WI38 (cell line): Measurements from ENCODE around the gene CYP27A1.

Experiments
- H3K4me3 ChIP-seq: 2 replicates; pipeline ENCODE4 v1.5.1; 2011; ENCODE audit warnings: low read depth, mild to moderate bottlenecking, control low read depth, low read length
- TF ChIP-seq, protein P1 (sequence below): IDR thresholded peaks from 2 replicates; pipeline ENCODE4 v1.5.1; 2012; ENCODE audit warnings: low read depth, mild to moderate bottlenecking, control low read depth, low read length

Gene CYP27A1

DNA sequence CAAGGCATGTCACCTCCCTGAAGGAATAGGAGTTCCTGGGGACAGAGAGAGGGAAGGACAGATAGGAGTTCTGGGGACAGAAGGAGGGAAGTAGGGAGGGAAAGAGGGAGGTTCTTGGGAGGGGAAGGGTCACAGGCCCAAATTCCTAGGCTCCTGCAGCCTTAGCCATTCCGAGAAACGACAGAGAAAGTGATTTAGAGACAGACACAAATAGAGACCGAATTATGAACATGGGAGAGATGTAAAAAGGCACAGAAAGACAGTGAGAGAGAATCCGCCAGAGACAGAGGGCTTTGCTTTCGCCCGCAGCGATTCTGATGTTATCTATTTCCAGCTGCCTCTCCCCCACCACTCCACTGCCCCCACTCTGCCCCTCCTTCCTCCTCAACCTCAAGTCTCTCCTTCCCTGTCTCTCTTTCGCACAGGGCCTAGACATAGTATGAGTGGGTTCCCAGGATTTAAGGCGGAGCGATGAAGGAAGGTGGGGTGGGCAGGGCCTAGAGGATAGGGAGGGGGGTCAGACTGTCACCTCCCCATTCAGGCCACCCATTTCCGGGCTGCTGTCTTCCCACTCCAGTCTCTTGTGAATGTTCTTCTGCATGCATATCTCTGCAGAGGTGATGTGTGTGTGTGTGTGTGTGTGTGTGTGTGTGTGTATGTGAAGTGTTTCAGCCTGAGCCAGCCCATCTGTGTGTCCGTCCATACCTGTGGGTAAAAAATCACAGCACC is 74.4 kb downstream of the CYP27A1 start:
- TF ChIP-seq, protein P1, sequence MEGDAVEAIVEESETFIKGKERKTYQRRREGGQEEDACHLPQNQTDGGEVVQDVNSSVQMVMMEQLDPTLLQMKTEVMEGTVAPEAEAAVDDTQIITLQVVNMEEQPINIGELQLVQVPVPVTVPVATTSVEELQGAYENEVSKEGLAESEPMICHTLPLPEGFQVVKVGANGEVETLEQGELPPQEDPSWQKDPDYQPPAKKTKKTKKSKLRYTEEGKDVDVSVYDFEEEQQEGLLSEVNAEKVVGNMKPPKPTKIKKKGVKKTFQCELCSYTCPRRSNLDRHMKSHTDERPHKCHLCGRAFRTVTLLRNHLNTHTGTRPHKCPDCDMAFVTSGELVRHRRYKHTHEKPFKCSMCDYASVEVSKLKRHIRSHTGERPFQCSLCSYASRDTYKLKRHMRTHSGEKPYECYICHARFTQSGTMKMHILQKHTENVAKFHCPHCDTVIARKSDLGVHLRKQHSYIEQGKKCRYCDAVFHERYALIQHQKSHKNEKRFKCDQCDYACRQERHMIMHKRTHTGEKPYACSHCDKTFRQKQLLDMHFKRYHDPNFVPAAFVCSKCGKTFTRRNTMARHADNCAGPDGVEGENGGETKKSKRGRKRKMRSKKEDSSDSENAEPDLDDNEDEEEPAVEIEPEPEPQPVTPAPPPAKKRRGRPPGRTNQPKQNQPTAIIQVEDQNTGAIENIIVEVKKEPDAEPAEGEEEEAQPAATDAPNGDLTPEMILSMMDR, result no peak
- H3K4me3 ChIP-seq, result no peak overlapping the region

DNA sequence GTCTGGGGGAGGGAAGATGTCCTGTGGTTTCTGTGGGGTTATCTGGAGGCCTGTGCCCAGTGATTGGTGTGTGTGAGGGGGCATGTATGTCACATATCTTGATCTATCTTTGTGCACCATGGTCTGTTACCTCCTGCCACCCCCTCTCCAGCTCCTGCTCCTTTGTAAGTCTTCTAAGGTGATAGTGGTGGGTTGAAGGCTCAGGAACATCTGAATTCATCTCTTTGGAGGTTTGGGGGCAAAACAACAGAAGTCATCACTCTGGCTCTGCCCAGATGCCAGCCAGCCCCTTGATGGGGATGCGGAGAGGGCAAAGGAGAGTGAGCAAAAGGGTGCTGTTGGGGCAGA is 74.9 kb downstream of the CYP27A1 start:
- no peak overlapping the region for H3K4me3 ChIP-seq
- TF ChIP-seq, protein P1, result no peak

GRCh38 chr2:218857371-218858137 is 75.6 kb downstream of the CYP27A1 start:
- TF ChIP-seq, protein P1, result no peak

DNA sequence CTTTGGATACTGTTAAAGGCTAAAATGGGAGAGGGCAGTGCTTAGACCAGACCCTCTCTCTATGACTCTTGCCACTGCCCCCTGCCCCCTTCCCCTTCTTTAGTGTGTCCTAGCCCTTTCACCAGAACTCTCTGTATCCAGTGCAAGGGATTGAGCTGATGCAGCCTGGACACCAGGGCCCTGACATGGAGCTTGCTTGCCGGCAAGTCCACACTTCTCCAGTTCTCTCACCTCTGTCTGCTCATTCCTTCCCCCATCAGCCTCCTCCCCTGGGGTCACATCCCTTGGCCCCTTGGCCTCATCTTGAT is 76.1 kb downstream of the CYP27A1 start:
- no peak overlapping the region for H3K4me3 ChIP-seq
- TF ChIP-seq, protein P1, result no peak

More at GRCh38 chr2:218857371-218858137, 75.6 kb downstream of the CYP27A1 start:
- no peak overlapping the region for H3K4me3 ChIP-seq

- TF ChIP-seq, protein P1, result no peak
Measured at GRCh38 chr2:218858671-218859555, 77.0 kb downstream of the CYP27A1 start.

DNA sequence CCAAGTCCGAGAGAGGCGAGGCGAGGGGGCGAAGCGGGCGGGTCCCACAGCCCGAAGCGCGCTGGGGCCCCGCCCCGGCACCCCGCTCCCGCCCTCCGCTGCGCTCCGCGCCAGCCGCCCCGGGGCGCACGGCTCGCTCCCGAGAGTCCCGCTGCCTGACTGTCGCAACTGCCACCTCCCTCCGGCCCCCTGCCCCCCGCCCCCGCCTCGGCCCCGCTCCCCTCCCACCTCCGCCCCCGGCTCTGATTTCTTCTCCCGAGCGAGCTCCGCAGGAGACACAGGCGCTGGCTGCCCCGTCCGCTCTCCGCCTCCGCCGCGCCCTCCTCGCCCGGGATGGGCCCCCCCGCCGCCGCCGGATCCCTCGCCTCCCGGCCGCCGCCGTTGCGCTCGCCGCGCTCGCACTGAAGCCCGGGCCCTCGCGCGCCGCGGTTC is 77.6 kb downstream of the CYP27A1 start, which contains the start of gene WNT6:
TSS of gene WNT6 (plus strand) at position 250 of the 432 bp plus-strand sequence. CDS start 233 bp downstream, outside the sequence.
- TF ChIP-seq, protein P1, result no peak
- H3K4me3 ChIP-seq, result no peak within 1 kb of the TSS

More at GRCh38 chr2:218858671-218859555, 77.0 kb downstream of the CYP27A1 start:
- no peak overlapping the region for H3K4me3 ChIP-seq
